NCI-H2196 (cell line): Measurements from ENCODE around the gene SLC28A1.

Experiments used
- DNase-seq: peaks from one replicate; lab custom pipeline; 2025; ENCODE audit not compliant: unreplicated experiment; lab: John Stamatoyannopoulos, UW

SLC28A1 gene

GRCh38 chr15:84885801-84886200 is 1.3 kb downstream of the SLC28A1 start:
- DNase-seq, result no peak

- DNase-seq, result no peak
Observed at GRCh38 chr15:84886211-84886983, 1.9 kb downstream of the SLC28A1 start.

GRCh38 chr15:84886984-84887299 is 2.5 kb downstream of the SLC28A1 start:
- no peak for DNase-seq

- no peak for DNase-seq
Observed at GRCh38 chr15:84887938-84888337, 3.5 kb downstream of the SLC28A1 start.

- no peak for DNase-seq
Observed at GRCh38 chr15:84888639-84889038, 4.2 kb downstream of the SLC28A1 start.

- DNase-seq, result no peak
Observed at GRCh38 chr15:84889313-84889990, 5.0 kb downstream of the SLC28A1 start.

GRCh38 chr15:84889991-84890669 is 5.7 kb downstream of the SLC28A1 start:
- DNase-seq, result no peak

GRCh38 chr15:84890670-84891162 is 6.3 kb downstream of the SLC28A1 start:
- DNase-seq, result no peak

GRCh38 chr15:84891339-84891738 is 6.9 kb downstream of the SLC28A1 start:
- DNase-seq, result no peak

- DNase-seq, result no peak
Observed at GRCh38 chr15:84892786-84893307, 8.4 kb downstream of the SLC28A1 start.

GRCh38 chr15:84893607-84894006 is 9.1 kb downstream of the SLC28A1 start:
- DNase-seq, result no peak

- DNase-seq, result no peak
Observed at GRCh38 chr15:84894736-84895425, 10.4 kb downstream of the SLC28A1 start.

- no peak for DNase-seq
Observed at GRCh38 chr15:84898761-84899160, 14.3 kb downstream of the SLC28A1 start.

- no peak for DNase-seq
Observed at GRCh38 chr15:84899750-84900149, 15.3 kb downstream of the SLC28A1 start.

GRCh38 chr15:84901540-84901939 is 17.1 kb downstream of the SLC28A1 start:
- DNase-seq, result no peak

- no peak for DNase-seq
Observed at GRCh38 chr15:84903751-84904150, 19.3 kb downstream of the SLC28A1 start.

- DNase-seq, result no peak
Observed at GRCh38 chr15:84904419-84904818, 20.0 kb downstream of the SLC28A1 start.

GRCh38 chr15:84905016-84905916 is 20.8 kb downstream of the SLC28A1 start:
- DNase-seq, result no peak

GRCh38 chr15:84907731-84908130 is 23.3 kb downstream of the SLC28A1 start:
- DNase-seq, result no peak

GRCh38 chr15:84908564-84908963 is 24.1 kb downstream of the SLC28A1 start:
- no peak for DNase-seq
